Measurements from ENCODE around the gene CA7.

- TF ChIP-seq CTCF (IDR thresholded peaks at IDR 0.05): no peak
- TF ChIP-seq POLR2AphosphoS5 (IDR thresholded peaks at IDR 0.05): no peak
These were observed 15.3 kb downstream of the CA7 start for GRCh38 chr16:66859397-66860068.
